ENCODE data around the gene GRAP2. TPM values are rescaled to one million over a fixed set of nuclear protein-coding genes. Genes with fewer than 3 reads are reported as not detected.

Gene GRAP2
- total and polyA plus RNA-seq, 2 donors (not counting 1 experiment from before 2014, with no cell fraction given) = 13.5 to 26.4 TPM

GRCh38 chr22:39906207-39906606 is 5.3 kb downstream of the GRAP2 start:
- no CpG with 5 or more reads among the region's 3 CpGs for WGBS (ENCODE audit: insufficient coverage)
- H3K79me2 ChIP-seq (ENCODE audit: control insufficient read depth, insufficient read depth, low read length) = peaks cover 97% of the 10 kb centered on the region
- H2AFZ ChIP-seq (ENCODE audit: insufficient read depth, low read depth, low read length, poor library complexity, severe bottlenecking) = no peak overlapping the region
- CTCF ChIA-PET = interaction anchor here (0.6 to 1.1 kb wide), 2 partner anchors 20 to 28 kb away, joined by 3 to 4 read pairs; no protein-coding TSS in a partner anchor
- no peaks in the 10 kb centered on the region for H3K9me3 Mint-ChIP-seq (ENCODE audit: insufficient read depth)
- no peak overlapping the region for H3K4me3 ChIP-seq (ENCODE audit: control extremely low read depth in 1 of 5, extremely low read depth in 1 of 5, insufficient read depth in 1 of 5, low read depth in 2 of 5, low read length in 4 of 5)
- POLR2A ChIA-PET = no interaction called here
- H3K9me3 ChIP-seq (ENCODE audit: control extremely low read depth in 1 of 3, control insufficient read depth in 2 of 3, insufficient read depth in 1 of 3, low read length in 2 of 3) = no peaks in the 10 kb centered on the region
- H3K4me2 ChIP-seq (replicated peaks; ENCODE audit: low read depth, low read length, poor library complexity, severe bottlenecking) = no peak overlapping the region
- H3K27ac Mint-ChIP-seq = no peak overlapping the region
- no peak overlapping the region for H3K9ac ChIP-seq (ENCODE audit: low read length)
- intact Hi-C loops (cut with micrococcal nuclease) = no loop called here
- no peak overlapping the region for H3K4me3 Mint-ChIP-seq
- no peak overlapping the region for H3K27ac ChIP-seq (ENCODE audit: low read length in 2 of 2)
- DNase-seq = no peak
- TF ChIP-seq CTCF (IDR thresholded peaks at IDR 0.05) (no peak), EZH2 (IDR thresholded peaks at IDR 0.05; ENCODE audit: borderline replicate concordance, insufficient read depth, low read depth, low read length, poor library complexity, severe bottlenecking) (no peak)
- H3K27me3 ChIP-seq (replicated peaks in 1 of 4; ENCODE audit: control extremely low read depth in 1 of 4, control insufficient read depth in 3 of 4, insufficient read depth in 4 of 4, low read length in 3 of 4) = no peaks in the 10 kb centered on the region
- peaks cover 61% of the 10 kb centered on the region for H3K4me1 Mint-ChIP-seq
- no peaks in the 10 kb centered on the region for H3K27me3 Mint-ChIP-seq
- H3K4me1 ChIP-seq (ENCODE audit: control insufficient read depth in 2 of 2, insufficient read depth in 2 of 2, low read length in 2 of 2) = peaks cover 19 to 26% of the 10 kb centered on the region in 2 donors
- peaks cover 5% of the 10 kb centered on the region for H4K20me1 ChIP-seq (ENCODE audit: control insufficient read depth, insufficient read depth, low read length, poor library complexity, severe bottlenecking)
- H3K36me3 ChIP-seq (replicated peaks in 1 of 2; ENCODE audit: control extremely low read depth in 1 of 2, control insufficient read depth in 1 of 2, extremely low read depth in 1 of 2, insufficient read depth in 2 of 2, low read length in 1 of 2) = peaks cover 0 to 3% of the 10 kb centered on the region in 2 experiments
- no peak for ATAC-seq (ENCODE audit: low read depth)

- H3K4me2 ChIP-seq (replicated peaks; ENCODE audit: low read depth, low read length, poor library complexity, severe bottlenecking) = no peak overlapping the region
- no peaks in the 10 kb centered on the region for H3K27me3 Mint-ChIP-seq
- no peak overlapping the region for H3K4me3 Mint-ChIP-seq
- WGBS (ENCODE audit: insufficient coverage) = no CpG with 5 or more reads among the region's 6 CpGs
- ATAC-seq (ENCODE audit: low read depth) (no peak), DNase-seq (no peak)
- no peaks in the 10 kb centered on the region for H3K9me3 Mint-ChIP-seq (ENCODE audit: insufficient read depth)
- peaks cover 0 to 3% of the 10 kb centered on the region in 2 experiments for H3K36me3 ChIP-seq (replicated peaks in 1 of 2; ENCODE audit: control extremely low read depth in 1 of 2, control insufficient read depth in 1 of 2, extremely low read depth in 1 of 2, insufficient read depth in 2 of 2, low read length in 1 of 2)
- POLR2A ChIA-PET = no interaction called here
- peaks cover 5% of the 10 kb centered on the region for H4K20me1 ChIP-seq (ENCODE audit: control insufficient read depth, insufficient read depth, low read length, poor library complexity, severe bottlenecking)
- peaks cover 11 to 20% of the 10 kb centered on the region in 2 donors for H3K4me1 ChIP-seq (ENCODE audit: control insufficient read depth in 2 of 2, insufficient read depth in 2 of 2, low read length in 2 of 2)
- H3K9me3 ChIP-seq (ENCODE audit: control extremely low read depth in 1 of 3, control insufficient read depth in 2 of 3, insufficient read depth in 1 of 3, low read length in 2 of 3) = no peaks in the 10 kb centered on the region
- CTCF ChIA-PET = interaction anchor here (0.6 kb wide), 1 partner anchor 27 kb away, joined by 3 read pairs; no protein-coding TSS in a partner anchor
- no peak overlapping the region for H3K9ac ChIP-seq (ENCODE audit: low read length)
- H3K79me2 ChIP-seq (ENCODE audit: control insufficient read depth, insufficient read depth, low read length) = peaks cover 97% of the 10 kb centered on the region
- TF ChIP-seq EZH2 (IDR thresholded peaks at IDR 0.05; ENCODE audit: borderline replicate concordance, insufficient read depth, low read depth, low read length, poor library complexity, severe bottlenecking) (no peak), CTCF (IDR thresholded peaks at IDR 0.05) (no peak)
- H3K4me3 ChIP-seq (ENCODE audit: control extremely low read depth in 1 of 5, extremely low read depth in 1 of 5, insufficient read depth in 1 of 5, low read depth in 2 of 5, low read length in 4 of 5) = no peak overlapping the region
- H3K4me1 Mint-ChIP-seq = peaks cover 58% of the 10 kb centered on the region
- H3K27ac Mint-ChIP-seq = no peak overlapping the region
- H3K27ac ChIP-seq (ENCODE audit: low read length in 2 of 2) = no peak overlapping the region
- no peak overlapping the region for H2AFZ ChIP-seq (ENCODE audit: insufficient read depth, low read depth, low read length, poor library complexity, severe bottlenecking)
- intact Hi-C loops (cut with micrococcal nuclease) = no loop called here
- H3K27me3 ChIP-seq (replicated peaks in 1 of 4; ENCODE audit: control extremely low read depth in 1 of 4, control insufficient read depth in 3 of 4, insufficient read depth in 4 of 4, low read length in 3 of 4) = no peaks in the 10 kb centered on the region
These were observed 6.2 kb downstream of the GRAP2 start for GRCh38 chr22:39907047-39907446.
